ENCODE results near the gene FTCD.

- TF ChIP-seq POLR2A (IDR thresholded peaks at IDR 0.05) (no peak), CTCF (IDR thresholded peaks at IDR 0.05) (no peak)
Observed at GRCh38 chr21:46161633-46162592, 6.5 kb upstream of the FTCD start.

All from uterus (tissue), 2 donors.